Measurements from ENCODE around the gene CDT1.

Gene CDT1

DNA sequence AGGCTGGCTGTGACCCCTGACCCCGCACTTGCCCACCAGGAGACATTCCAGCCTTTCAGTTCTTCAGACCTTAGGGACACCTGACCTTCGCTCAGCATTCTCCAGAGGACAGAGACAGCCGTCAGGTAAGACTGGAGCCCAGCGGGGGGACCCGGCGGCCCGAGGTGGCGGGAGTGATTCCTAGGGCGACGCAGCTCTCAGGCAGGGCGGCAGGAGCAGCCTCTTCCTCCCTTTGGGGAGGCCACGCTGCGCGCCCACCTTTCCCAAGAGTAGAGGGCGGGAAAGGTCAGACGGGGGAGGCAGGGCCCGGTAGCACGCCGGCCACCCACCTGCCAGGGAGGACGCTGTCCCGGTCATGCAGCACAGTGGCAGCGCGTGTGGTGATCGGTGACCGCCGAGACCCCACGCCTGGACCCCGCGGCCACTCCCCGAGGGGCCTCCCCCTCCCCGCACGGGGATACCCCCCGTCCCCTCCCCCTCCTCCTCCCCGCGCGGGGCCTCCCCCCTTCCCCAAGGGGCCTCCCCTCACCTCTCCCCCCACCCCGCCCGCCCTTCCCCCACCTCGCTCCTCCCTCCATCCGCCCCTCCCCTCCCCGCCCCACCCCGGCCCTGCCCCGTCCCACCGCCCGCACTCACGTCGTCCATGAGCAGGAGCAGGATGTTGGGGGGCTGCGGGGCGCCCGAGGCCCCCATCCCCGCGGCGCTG is 52.7 kb downstream of the CDT1 start:
- DNase-seq (ENCODE audit: insufficient read length, low spot score) (no peak), FAIRE-seq (no peak)
- TF ChIP-seq POLR2A (IDR thresholded peaks at IDR 0.05; ENCODE audit: low read depth, low read length) (no peak), PAX5 (IDR thresholded peaks at IDR 0.05; ENCODE audit: insufficient read depth, low read length, severe bottlenecking) (no peak), POLR2AphosphoS5 (IDR thresholded peaks at IDR 0.05; ENCODE audit: low read depth, low read length) (no peak), SPI1 (IDR thresholded peaks at IDR 0.05; ENCODE audit: low read depth, low read length) (no peak), POU2F2 (IDR thresholded peaks at IDR 0.05; ENCODE audit: low read depth, low read length) (no peak), TAF1 (IDR thresholded peaks at IDR 0.05; ENCODE audit: low read depth, low read length) (no peak)

DNA sequence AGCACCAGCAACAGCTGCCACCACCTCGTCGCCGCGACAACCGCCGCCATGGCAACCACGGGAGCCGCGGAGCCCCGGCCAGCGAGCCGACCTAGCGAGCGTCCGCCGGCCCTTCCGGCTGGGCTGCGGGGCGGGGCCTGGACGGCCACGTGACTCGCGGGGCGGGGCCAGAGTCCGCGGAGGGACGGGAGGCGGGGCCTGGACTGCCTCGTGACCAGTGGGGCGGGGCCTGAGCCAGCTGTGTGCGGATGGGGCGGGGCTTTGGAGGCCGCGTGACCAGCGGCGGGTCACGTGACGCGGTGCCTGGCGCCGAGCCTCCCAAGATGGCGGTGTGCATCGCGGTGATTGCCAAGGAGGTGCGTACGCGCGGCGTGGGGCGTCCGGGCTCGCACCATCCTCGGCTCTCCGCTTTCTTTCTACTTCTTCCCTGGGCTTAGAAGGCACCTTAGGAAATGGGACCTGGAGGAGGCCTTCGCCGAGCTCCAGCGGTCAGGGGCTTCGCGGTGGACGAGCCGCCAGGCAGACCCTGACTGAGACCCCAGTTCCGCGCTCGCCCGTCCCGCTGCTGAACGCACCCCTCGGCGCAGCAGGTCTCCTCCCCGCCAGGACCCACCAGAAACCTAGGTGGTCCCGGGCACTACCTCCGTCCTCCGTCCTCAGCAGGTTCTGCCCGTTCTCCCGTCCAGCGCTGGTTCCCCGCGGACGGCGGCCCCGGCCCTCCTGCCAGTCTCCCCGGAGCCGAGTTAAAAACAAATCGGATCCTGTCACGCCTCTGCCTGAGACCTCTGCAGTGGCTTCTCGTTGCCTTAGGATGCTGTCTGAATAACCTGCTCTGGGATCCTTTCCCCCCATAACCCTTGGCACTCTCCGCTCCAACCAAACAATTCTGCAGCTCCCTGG is 53.5 kb downstream of the CDT1 start, which contains the start of the genes GALNS and TRAPPC2L:
Gene GALNS, minus strand, starts transcription at position 120 of the 900 bp plus-strand sequence. Its CDS starts 70 bp downstream, at position 50.
Gene TRAPPC2L, plus strand, starts transcription at position 300 of the 900 bp plus-strand sequence. Its CDS starts 24 bp downstream, at position 324.
- FAIRE-seq = peak; percentile 100

DNA sequence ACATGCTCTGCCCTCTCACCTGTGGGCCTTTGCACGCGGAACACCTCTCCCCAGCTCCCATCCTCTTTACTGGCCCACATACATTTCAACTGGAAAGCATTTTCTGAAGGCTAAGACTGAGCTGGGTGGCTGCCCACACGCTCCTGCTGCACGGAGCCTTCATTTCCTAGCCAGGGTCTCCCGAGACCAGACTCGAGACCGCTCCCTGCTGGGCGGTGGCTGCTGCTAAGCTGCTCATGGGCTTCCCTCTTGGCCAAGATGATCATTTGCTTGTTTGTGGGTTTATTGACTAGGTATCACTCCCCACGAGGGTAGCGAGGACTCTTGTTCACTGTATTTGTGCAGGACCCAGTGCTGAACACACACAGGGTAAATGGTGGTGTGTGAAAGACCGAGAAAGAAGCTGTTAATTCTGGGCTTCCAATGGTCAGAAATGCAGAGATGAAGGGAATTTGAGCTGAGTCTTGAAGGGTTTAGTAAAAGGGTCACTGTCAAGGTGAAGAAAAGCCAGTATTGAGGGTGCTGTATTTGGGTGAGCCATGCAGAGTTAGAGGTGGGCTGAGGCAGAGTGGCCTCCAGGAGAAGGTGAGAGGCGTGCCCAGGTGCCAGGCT is 54.2 kb downstream of the CDT1 start:
- peak; percentile 93 for DNase-seq (ENCODE audit: insufficient read length, low spot score)
- 0 out of 2 replicates have a peak, but pooled peaks have one; percentile 4 for TF ChIP-seq SPI1 (IDR thresholded peaks at IDR 0.05; ENCODE audit: low read depth, low read length)
- no peak for TF ChIP-seq POU2F2 (IDR thresholded peaks at IDR 0.05; ENCODE audit: low read depth, low read length)
- no peak for TF ChIP-seq PAX5 (IDR thresholded peaks at IDR 0.05; ENCODE audit: insufficient read depth, low read length, severe bottlenecking)
- no peak for TF ChIP-seq POLR2A (IDR thresholded peaks at IDR 0.05; ENCODE audit: low read depth, low read length)
- no peak for TF ChIP-seq POLR2AphosphoS5 (IDR thresholded peaks at IDR 0.05; ENCODE audit: low read depth, low read length)
- TF ChIP-seq TAF1 (IDR thresholded peaks at IDR 0.05; ENCODE audit: low read depth, low read length) = no peak
- peak; percentile 95 for FAIRE-seq

More for the DNA sequence above, 53.5 kb downstream of the CDT1 start, which contains the start of the genes GALNS and TRAPPC2L:
- DNase-seq (ENCODE audit: insufficient read length, low spot score) = peak; percentile 100
- TF ChIP-seq POU2F2 (IDR thresholded peaks at IDR 0.05; ENCODE audit: low read depth, low read length) (no peak), POLR2A (IDR thresholded peaks at IDR 0.05; ENCODE audit: low read depth, low read length) (peak; percentile 79), TAF1 (IDR thresholded peaks at IDR 0.05; ENCODE audit: low read depth, low read length) (peak; percentile 83), POLR2AphosphoS5 (IDR thresholded peaks at IDR 0.05; ENCODE audit: low read depth, low read length) (peak; percentile 81; the same call in 1 of the 2 replicates)

Data from GM12891 (cell line).